Bronchial epithelial cell (primary cell): ENCODE data around the gene COPG1. TPM values are rescaled to one million over a fixed set of nuclear protein-coding genes. Genes with fewer than 3 reads are reported as not detected.

ENCODE experiments used
- DNase-seq: peaks from one replicate; pipeline ENCODE4 v3.0.0-alpha.2; 2010; ENCODE audit warnings: low read depth
- FAIRE-seq: peaks from 2 replicates; lab custom pipeline; 2011; peaks lifted over from hg19 to GRCh38; lab: Jason Lieb, UNC
- H3K27me3 ChIP-seq: 2 replicates; pipeline ENCODE4 v1.5.1; 2011; ENCODE audit warnings: low read length; ENCODE audit not compliant: control insufficient read depth, insufficient read depth
- H3K36me3 ChIP-seq: 2 replicates; pipeline ENCODE4 v1.5.1; 2011; ENCODE audit warnings: low read length; ENCODE audit not compliant: control insufficient read depth, insufficient read depth
- H3K4me3 ChIP-seq: 2 replicates; pipeline ENCODE4 v1.5.1; 2011; ENCODE audit warnings: mild to moderate bottlenecking, low read depth, low read length, control low read depth
- CTCF ChIP-seq: IDR thresholded peaks from 2 replicates; pipeline ENCODE4 v1.5.1; 2011; ENCODE audit warnings: mild to moderate bottlenecking, moderate library complexity, low read length, control low read depth, inconsistent platforms; ENCODE audit not compliant: insufficient read depth, severe bottlenecking
- total RNA-seq: library from RNA; depleted of rRNA; stranded (reverse); fragments of >200 nt; gene quantifications from 2 replicates; pipeline ENCODE4 v1.2.1, GENCODE V29; 2014

Gene COPG1
- total RNA-seq, 1 donor from 2014 or later, result 165 TPM

GRCh38 chr3:129313665-129314385 is 64.4 kb downstream of the COPG1 start:
- Histone ChIP-seq H3K4me3 (no peak overlapping the region), H3K36me3 (no peaks in the 10 kb centered on the region), H3K27me3 (no peaks in the 10 kb centered on the region)
- no peak for TF ChIP-seq CTCF
- DNase-seq (no peak), FAIRE-seq (no peak)

GRCh38 chr3:129314386-129315222 is 65.2 kb downstream of the COPG1 start:
- no peaks in the 10 kb centered on the region for H3K36me3 ChIP-seq
- H3K4me3 ChIP-seq, result peak overlapping the region; percentile 89
- peak; percentile 50 for DNase-seq
- no peaks in the 10 kb centered on the region for H3K27me3 ChIP-seq
- no peak for FAIRE-seq
- TF ChIP-seq CTCF, result no peak

GRCh38 chr3:129315223-129315997 is 66.0 kb downstream of the COPG1 start:
- DNase-seq (no peak), FAIRE-seq (no peak)
- TF ChIP-seq CTCF, result no peak
- no peaks in the 10 kb centered on the region for H3K27me3 ChIP-seq
- H3K4me3 ChIP-seq, result peak overlapping the region; percentile 89
- H3K36me3 ChIP-seq, result no peaks in the 10 kb centered on the region

- H3K4me3 ChIP-seq, result peak overlapping the region; percentile 89
- H3K36me3 ChIP-seq, result no peaks in the 10 kb centered on the region
- no peaks in the 10 kb centered on the region for H3K27me3 ChIP-seq
- no peak for TF ChIP-seq CTCF
- DNase-seq (no peak), FAIRE-seq (no peak)
These were observed 66.5 kb downstream of the COPG1 start for GRCh38 chr3:129315998-129316247.

GRCh38 chr3:129316248-129317013 is 67.0 kb downstream of the COPG1 start:
- no peaks in the 10 kb centered on the region for H3K36me3 ChIP-seq
- FAIRE-seq (no peak), DNase-seq (peak; percentile 50)
- peak; percentile 63 for TF ChIP-seq CTCF
- H3K27me3 ChIP-seq, result no peaks in the 10 kb centered on the region
- peak overlapping the region; percentile 89 for H3K4me3 ChIP-seq
